Measurements from ENCODE around the gene OR10A4.

- TF ChIP-seq ZBTB34 (CRISPR knock-in tag; IDR thresholded peaks at IDR 0.05) (no peak), GABPA (tag; conservative IDR thresholded peaks at IDR 0.05; ENCODE audit: low read depth) (no peak), ZNF518B (CRISPR knock-in tag; IDR thresholded peaks at IDR 0.05) (no peak), PRDM10 (IDR thresholded peaks at IDR 0.05; ENCODE audit: partially characterized antibody) (no peak), CTCF (IDR thresholded peaks at IDR 0.05 in 2 of 3, conservative IDR thresholded peaks at IDR 0.05 in 1 of 3; ENCODE audit: insufficient read depth in 2 of 3, low read depth in 1 of 3, low read length in 3 of 3) (no peak), SRSF1 (IDR thresholded peaks at IDR 0.05; ENCODE audit: low read depth, low read length) (no peak)
Measured at GRCh38 chr11:6888830-6889229, 12.4 kb downstream of the OR10A4 start.
